Neural crest cell (in vitro differentiated cells): Measurements from ENCODE around the gene ZNF346. TPM values are rescaled to one million over a fixed set of nuclear protein-coding genes. Genes with fewer than 3 reads are reported as not detected.

ENCODE experiments used
- DNase-seq: peaks from one replicate; pipeline ENCODE4 v3.0.0; 2021; ENCODE audit warnings: low read depth, mixed read lengths, low spot score
- H3K27ac Mint-ChIP-seq: one replicate; pipeline ENCODE4 v1.8.0; 2021; ENCODE audit warnings: mild to moderate bottlenecking, mixed read lengths; ENCODE audit not compliant: unreplicated experiment
- H3K27me3 Mint-ChIP-seq: 2 replicates; pipeline ENCODE4 v1.8.0; 2021; ENCODE audit warnings: low read depth, mild to moderate bottlenecking, mixed read lengths
- H3K36me3 Mint-ChIP-seq: 2 replicates; pipeline ENCODE4 v1.8.0; 2021; ENCODE audit warnings: low read depth, mild to moderate bottlenecking, mixed read lengths
- H3K4me1 Mint-ChIP-seq: 2 replicates; pipeline ENCODE4 v1.8.0; 2021; ENCODE audit warnings: mixed read lengths
- H3K4me3 Mint-ChIP-seq: one replicate; pipeline ENCODE4 v1.8.0; 2021; ENCODE audit warnings: mild to moderate bottlenecking, mixed read lengths
- H3K9me3 Mint-ChIP-seq: 2 replicates; pipeline ENCODE4 v1.8.0; 2021; ENCODE audit warnings: mixed read lengths
- total RNA-seq: library from RNA; stranded (reverse); gene quantifications from 2 replicates; pipeline ENCODE4 v1.2.1, GENCODE V29; 2021
- TF ChIP-seq, protein P1 (sequence below): fragments of 200-600 bp; sonication (generic); conservative IDR thresholded peaks from 2 replicates; pipeline ENCODE4 v1.5.0; 2021; ENCODE audit warnings: antibody characterized with exemption, mild to moderate bottlenecking

Gene ZNF346
- total RNA-seq, 1 donor from 2014 or later, result 41.5 TPM

DNA sequence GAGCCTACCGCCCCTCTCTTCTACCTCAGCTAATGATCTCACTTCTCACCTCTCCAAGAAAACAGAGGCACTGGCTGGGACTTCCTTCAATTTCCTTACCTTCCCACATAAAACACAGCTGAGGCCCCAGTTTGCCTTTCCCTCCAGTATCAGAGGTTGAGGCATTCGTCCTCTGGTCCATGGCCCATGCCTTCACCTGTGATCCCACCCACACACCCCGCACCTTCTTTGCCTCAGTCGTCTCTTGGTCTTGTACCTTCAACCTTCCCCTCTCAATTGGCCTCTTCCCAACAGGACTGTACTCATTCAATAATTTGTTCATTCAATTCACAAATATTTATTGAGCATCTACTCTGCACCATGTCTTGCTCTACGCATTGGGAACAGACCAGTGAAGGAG, 100.1 kb downstream of the ZNF346 start:
- TF ChIP-seq, protein P1, sequence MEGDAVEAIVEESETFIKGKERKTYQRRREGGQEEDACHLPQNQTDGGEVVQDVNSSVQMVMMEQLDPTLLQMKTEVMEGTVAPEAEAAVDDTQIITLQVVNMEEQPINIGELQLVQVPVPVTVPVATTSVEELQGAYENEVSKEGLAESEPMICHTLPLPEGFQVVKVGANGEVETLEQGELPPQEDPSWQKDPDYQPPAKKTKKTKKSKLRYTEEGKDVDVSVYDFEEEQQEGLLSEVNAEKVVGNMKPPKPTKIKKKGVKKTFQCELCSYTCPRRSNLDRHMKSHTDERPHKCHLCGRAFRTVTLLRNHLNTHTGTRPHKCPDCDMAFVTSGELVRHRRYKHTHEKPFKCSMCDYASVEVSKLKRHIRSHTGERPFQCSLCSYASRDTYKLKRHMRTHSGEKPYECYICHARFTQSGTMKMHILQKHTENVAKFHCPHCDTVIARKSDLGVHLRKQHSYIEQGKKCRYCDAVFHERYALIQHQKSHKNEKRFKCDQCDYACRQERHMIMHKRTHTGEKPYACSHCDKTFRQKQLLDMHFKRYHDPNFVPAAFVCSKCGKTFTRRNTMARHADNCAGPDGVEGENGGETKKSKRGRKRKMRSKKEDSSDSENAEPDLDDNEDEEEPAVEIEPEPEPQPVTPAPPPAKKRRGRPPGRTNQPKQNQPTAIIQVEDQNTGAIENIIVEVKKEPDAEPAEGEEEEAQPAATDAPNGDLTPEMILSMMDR, result no peak
- Mint-ChIP-seq H3K27me3 (no peaks in the 10 kb centered on the region), H3K4me3 (no peak overlapping the region), H3K27ac (no peak overlapping the region), H3K4me1 (no peaks in the 10 kb centered on the region), H3K36me3 (no peaks in the 10 kb centered on the region), H3K9me3 (peaks cover 3% of the 10 kb centered on the region)
- no peak for DNase-seq

DNA sequence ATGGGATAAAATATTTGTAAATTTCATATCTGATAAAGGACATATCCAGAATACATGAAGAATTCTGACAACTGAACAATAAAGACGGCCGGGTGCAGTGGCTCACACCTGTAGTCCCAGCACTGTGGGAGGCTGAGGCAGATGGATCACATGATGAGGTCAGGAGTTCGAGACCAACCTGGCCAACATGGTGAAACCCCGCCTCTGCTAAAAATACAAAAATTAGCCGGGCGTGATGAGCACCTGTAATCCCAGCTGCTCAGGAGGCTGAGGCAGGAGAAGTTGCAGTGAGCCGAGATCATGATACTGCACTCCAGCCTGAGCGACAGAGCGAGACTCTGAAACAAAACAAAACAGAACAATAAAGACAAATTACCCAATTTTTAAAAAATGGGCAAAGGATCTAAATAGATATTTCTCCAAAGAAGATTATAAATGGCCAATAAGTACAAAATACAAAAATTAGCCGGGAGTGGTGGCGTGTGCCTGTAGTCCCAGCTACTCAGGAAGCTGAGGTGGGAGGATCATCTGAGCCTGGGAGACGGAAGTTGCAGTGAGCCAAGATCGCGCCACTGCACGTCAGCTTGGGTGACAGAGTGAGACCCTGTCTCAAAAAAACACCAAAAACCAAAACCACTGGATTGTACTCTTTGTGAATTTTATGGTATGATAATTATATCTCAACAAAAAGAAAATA, 101.4 kb downstream of the ZNF346 start:
- no peak for DNase-seq
- Mint-ChIP-seq H3K9me3 (peaks cover 3% of the 10 kb centered on the region), H3K27ac (no peak overlapping the region), H3K36me3 (no peaks in the 10 kb centered on the region), H3K4me3 (no peak overlapping the region), H3K27me3 (no peaks in the 10 kb centered on the region), H3K4me1 (no peaks in the 10 kb centered on the region)
- TF ChIP-seq, protein P1, result no peak

DNA sequence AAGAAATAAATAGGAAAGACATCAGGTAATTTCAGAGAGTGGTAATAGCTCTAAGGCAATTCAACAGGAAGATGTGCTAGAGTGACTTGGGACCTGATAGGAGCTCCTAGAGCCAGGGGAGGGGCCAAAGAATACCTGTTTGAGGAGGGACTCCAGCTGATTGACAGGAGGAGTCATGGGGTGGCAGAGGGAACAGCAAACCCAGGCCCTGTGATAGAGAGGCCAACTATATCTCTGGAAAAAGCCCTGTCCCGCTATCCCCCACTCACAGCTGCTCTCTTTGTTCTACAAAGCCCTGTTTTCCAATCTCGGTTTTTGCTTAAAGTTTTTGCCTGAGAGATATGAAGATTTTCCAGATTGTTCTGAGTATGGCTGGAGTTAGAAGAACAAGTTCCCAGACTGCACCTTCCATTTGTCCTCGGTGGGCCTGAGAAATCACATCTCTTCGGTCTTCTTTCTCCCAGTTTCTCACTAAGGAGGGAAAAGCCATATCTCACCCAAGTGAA, 102.0 kb downstream of the ZNF346 start:
- Mint-ChIP-seq H3K9me3 (peaks cover 3% of the 10 kb centered on the region), H3K4me3 (no peak overlapping the region), H3K27ac (no peak overlapping the region), H3K4me1 (no peaks in the 10 kb centered on the region), H3K27me3 (no peaks in the 10 kb centered on the region), H3K36me3 (no peaks in the 10 kb centered on the region)
- DNase-seq, result no peak
- TF ChIP-seq, protein P1, result no peak

DNA sequence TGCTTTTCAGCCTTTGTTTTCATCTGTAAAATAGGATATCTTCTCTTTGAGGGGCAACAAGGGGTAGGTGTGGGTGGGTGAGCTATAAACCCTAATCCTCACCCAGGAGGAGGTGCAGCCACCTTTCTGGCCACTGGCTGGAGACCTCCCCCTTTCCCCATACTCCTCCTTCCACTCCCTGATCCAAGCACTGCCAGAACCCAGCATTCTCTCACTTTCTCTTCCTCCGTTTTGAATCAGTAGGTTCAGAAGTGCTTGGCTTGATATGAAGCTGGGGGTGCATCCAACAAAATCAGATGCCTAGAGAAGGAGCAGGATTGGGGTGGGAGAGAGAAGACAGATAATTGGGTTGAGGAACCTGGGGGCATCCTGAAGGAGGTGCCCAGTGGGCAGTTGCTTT, 104.3 kb downstream of the ZNF346 start:
- Mint-ChIP-seq H3K36me3 (no peaks in the 10 kb centered on the region), H3K4me3 (no peak overlapping the region), H3K4me1 (peaks cover 5% of the 10 kb centered on the region), H3K9me3 (peaks cover 3% of the 10 kb centered on the region), H3K27ac (no peak overlapping the region), H3K27me3 (peaks cover 7% of the 10 kb centered on the region)
- TF ChIP-seq, protein P1, result no peak
- DNase-seq, result no peak

DNA sequence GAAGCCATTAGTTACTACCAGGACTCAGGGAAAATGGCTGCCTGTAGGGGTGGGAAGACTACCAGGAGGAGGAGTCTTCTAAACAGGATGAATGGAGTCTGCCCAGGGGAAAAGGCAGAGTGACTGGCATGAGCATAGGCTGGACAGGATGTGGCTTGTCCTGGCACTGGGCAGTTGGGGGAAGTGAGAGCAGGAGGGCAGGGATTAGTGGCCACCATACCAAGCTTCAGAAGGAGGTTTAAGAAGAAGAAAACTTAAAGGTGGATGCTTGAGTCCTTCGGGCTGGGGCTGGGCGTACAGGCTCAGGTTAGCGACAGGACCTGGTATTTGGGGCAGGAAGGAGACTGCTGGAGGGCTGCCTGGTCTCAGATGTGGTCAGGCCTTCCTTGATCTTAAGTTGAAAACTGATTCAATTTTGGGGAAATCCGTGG, 106.1 kb downstream of the ZNF346 start:
- DNase-seq, result no peak
- H3K36me3 Mint-ChIP-seq, result no peaks in the 10 kb centered on the region
- peak overlapping the region; percentile 29 for H3K27ac Mint-ChIP-seq
- TF ChIP-seq, protein P1, result no peak
- peak overlapping the region; percentile 18 for H3K4me3 Mint-ChIP-seq
- peaks cover 5% of the 10 kb centered on the region for H3K4me1 Mint-ChIP-seq
- peaks cover 7% of the 10 kb centered on the region for H3K27me3 Mint-ChIP-seq
- no peaks in the 10 kb centered on the region for H3K9me3 Mint-ChIP-seq
